Kasumi-1 (cell line): ENCODE results near the gene PTGFRN.

Experiments
- DNase-seq, 2 experiments: peaks; one replicate each; lab custom pipeline; 2025; lab: John Stamatoyannopoulos, UW

The PTGFRN gene

DNA sequence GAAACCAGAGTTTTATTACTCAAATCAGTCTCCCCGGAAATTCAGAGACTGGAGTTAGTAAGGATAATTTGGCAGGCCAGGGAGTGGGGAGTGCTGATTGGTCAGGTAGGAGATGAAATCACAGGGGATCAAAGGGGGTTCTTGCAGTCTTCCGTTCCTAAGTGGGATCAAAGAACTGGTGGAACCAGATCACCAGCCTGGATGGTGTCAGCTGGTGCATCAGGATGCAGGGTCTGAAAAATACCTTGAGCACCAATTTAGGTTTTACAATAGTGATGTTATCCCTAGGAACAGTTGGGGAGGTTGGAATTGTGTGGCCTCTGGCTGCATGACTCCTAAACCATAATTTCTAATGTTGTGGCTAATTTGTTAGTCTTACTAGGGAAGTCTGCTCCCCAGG, 90.4 kb downstream of the PTGFRN start:
- no peak for DNase-seq

DNA sequence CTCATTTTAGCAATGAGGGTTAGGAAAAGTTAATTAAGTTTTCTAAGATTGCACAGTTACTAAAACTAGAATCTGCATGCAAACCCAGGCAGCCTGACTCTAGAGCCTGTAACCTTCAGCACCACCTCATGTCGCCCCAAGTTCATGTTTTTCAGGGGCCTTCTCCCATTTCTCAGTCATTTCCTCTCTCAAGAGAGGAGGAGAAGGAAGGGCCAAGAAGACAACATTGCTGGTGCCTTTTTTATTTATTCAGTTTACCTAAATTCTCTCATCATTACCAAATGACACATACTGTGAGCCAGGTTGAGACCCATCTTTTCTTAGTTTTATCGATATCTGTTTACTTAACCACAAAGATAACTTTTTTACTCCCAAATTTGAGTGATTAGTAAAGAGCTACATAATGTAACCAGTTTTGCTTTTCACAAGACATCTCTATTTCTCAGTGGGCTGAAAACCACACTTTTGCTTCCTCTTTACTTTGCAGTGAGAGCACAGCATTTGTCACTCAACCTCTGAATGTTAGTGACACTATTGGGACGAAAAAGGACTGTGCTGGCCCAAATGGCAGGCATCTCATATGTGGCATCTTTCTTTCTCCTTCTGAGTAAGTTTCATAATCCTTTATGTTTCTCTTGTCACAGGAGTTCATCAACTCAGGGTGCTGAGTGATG, 91.7 kb downstream of the PTGFRN start, which contains the start of gene CD101:
CD101 (plus strand) TSS at position 507 of the 674 bp plus-strand sequence; CDS start at position 565, 58 bp downstream.
- peak; percentile 53 to 63 for DNase-seq

DNA sequence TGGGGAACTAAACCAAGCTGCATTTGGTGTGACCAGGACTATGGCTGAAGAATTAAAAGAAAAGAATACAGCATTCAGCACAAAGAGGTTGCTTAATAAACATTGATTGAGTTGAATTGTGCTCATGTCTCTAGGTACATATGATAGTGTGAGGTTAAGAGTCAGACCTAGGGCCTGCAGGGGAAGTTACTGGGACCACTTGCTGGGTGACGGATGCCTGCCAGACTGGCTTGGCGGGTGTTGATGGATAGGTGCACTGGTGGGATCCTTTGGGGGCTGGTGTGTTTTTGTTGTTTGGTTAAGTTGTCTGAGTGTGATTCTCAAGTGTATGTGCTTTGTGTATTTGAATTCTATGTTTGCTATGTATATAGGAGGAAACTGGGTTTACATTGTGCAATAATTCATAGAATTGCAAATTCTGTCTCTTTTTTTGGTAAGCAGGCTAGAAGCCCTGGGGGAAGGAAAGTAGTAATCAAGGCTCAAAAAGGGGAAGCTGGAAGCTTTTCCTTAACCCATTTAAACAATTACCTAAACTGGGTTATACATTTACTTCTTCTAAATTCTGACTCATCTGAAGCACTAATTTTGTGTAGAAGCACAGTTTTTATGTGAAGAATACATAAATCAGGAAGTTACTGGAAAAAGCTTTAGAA, 93.6 kb downstream of the PTGFRN start:
- peak; percentile 89 to 90 for DNase-seq

DNA sequence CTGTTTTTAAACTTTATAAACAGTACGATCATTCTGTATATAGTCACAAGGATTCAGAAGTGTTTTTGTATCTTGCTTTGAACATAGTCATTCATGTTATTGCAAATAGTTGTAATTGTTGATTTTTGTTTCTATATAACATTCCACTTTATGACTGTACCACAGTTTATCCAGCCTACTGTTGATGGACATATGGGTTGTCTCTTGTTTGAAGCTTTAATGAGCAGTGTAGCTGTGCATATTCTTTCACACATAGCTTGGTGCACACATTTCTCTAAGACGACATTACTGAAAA, 98.0 kb downstream of the PTGFRN start:
- no peak for DNase-seq

DNA sequence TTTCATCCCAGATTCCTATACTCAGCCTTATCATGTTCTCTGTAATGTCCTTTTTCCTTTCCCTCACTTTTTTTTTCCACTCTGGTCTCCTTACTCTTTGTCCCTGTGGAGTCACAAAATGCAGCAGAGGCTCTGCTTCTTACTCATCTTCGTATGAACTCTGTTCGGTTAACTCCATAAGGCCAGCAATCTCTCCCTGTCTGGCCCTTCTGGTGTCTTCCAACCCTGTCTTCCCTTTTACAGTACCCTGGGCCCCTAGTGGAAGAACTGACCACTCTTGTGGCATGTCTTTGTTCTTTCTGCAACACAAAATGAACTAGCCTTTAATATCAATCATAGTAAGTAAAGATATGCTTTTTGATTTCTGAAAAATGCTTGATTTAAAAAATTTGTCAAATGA, 98.9 kb downstream of the PTGFRN start:
- no peak for DNase-seq

DNA sequence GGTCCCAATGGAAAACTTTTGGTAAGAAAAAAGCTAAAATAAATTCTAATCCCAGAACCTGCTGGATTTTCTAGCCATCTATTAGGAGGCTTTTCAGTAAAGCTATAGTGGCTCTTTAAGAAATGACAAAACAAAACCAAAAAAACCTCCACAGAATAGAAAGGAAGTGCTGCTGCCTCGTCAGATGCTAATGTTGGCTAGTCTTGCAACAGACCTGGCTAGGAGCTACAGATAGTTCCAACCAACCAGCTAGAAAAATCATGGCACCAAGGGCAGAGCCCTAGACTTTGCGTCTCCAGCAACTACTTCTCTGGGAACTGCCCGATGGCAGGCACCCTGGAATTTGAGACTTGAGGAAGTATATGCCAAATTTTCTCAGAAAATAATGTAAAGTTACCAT, 99.4 kb downstream of the PTGFRN start:
- DNase-seq, result peak; percentile 89 to 93

DNA sequence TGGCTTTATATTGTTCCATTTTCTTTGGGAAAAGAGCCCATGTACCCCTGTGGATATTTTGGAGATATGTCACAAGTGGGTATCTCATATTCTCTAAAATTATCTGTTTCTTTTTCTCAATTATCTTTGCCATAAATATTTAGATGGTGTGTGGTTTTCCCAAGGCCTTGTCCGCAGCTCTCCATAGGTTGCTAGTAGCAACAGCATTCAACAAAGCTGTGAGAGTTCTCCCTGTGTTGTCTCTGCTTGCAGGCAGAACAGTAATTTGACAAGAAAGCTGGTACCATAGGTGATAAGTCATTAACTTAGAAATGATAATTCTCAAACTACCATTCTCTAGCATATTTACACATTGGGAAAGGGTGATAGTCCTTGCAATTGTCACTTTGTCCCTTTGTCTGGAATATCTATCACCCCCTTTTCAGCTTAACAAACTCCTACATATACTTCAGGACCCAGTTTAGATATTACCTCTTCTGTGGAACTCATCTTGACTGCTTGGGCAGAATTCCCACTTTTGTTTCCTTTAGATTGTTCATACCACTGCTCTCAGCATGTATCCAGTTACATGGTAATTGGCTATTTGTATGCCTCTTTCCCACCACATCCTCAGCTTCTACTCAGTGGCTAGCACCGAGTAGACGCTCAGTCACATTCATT, 100.7 kb downstream of the PTGFRN start:
- no peak for DNase-seq

DNA sequence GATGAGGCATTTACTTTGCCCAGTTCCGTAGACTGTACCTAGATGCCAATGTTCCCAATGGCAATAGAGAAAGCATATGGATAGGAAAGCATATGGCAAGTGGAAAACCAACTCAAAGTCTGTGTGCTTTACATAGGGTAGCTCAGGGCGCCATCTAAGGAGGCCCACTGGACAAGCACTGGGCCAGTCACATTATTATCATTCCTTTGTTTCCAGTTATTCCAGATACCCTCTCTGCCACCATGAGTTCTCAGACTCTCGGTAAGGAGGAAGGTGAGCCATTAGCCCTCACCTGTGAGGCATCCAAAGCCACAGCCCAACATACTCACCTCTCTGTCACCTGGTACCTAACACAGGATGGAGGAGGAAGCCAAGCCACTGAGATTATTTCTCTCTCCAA, 101.6 kb downstream of the PTGFRN start:
- no peak for DNase-seq

DNA sequence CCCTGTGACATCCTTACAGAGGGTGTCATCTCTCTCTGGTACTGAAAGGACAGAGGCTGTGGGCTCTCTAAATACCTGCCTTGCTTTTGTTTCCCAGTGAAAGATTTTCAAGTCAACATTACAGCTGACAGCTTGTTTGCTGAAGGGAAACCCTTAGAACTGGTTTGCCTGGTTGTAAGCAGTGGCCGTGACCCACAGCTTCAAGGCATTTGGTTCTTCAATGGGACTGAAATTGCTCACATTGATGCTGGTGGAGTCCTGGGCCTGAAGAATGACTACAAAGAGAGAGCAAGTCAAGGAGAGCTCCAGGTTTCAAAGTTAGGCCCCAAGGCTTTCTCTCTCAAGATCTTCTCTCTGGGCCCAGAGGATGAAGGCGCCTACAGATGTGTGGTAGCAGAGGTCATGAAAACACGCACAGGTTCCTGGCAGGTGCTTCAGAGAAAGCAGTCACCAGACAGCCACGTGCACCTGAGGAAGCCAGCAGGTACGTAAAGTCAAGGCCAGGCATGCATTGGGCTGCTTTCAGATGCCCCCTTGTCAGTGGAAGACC, 103.7 kb downstream of the PTGFRN start:
- DNase-seq, result no peak

DNA sequence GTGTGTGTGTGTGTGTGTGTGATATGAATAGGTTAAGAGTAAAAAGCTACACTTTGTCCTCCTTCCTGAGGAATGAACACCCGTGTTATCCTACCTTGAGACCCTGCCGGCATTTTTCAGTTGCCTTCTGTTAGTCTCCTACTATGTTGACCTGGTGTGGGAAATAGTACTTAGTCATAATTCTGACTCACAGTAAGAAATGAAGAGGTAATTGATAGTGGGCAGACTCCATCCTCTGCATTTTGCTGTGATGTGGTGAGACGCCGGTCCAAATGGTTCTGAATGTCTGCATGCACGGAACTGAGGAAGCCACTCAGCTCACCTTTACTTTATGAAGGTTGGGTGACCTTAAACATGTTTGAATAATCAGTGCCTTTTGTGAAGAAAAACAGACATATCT, 104.5 kb downstream of the PTGFRN start:
- no peak for DNase-seq

DNA sequence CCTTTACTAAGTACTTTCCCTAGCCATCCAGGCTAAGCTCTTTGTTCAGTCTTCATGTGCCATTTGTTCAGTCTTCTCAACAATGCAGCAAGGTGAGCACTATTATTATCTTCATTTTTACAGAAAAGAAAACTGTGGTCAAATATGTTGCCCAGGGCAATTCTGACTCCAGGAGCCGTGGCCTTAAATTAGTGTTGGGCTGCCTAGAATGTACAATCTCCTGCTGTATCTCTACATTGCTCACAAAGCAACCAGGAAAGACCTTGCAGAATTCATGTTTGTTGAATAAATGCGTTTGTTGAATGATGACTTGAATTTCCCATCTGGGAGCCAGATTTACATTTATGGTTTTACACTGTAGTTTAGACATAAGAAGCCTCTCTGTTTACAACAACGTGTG, 106.0 kb downstream of the PTGFRN start:
- DNase-seq, result no peak

DNA sequence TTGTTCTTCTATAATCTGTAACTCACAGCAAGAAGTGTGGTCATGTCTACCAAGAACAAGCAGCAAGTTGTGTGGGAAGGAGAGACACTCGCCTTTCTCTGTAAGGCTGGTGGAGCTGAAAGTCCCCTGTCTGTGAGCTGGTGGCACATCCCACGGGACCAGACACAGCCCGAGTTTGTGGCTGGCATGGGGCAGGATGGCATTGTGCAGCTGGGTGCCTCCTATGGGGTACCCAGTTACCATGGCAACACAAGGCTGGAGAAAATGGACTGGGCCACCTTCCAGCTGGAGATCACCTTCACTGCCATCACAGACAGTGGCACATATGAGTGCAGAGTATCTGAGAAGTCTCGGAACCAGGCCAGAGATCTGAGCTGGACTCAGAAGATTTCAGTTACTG, 107.3 kb downstream of the PTGFRN start:
- DNase-seq, result no peak

DNA sequence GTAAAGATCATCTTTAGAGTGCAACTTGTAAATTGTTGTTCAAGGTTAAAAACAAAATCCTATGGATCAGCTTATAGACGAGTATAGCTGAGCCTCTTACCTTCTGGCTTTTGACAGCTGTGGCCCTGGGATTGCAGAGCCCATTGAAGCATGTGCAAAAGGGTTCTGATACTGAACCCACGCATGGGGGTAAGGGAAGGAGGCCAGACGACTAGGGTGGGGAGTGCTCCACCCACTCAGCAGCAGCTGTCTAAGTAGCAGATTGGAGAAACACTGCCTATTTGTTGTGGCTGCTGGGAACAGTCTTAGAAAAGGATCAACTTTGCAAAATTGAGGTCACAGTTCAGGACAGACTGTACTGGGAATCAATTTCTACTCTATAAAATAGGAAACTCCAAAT, 107.9 kb downstream of the PTGFRN start:
- no peak for DNase-seq

DNA sequence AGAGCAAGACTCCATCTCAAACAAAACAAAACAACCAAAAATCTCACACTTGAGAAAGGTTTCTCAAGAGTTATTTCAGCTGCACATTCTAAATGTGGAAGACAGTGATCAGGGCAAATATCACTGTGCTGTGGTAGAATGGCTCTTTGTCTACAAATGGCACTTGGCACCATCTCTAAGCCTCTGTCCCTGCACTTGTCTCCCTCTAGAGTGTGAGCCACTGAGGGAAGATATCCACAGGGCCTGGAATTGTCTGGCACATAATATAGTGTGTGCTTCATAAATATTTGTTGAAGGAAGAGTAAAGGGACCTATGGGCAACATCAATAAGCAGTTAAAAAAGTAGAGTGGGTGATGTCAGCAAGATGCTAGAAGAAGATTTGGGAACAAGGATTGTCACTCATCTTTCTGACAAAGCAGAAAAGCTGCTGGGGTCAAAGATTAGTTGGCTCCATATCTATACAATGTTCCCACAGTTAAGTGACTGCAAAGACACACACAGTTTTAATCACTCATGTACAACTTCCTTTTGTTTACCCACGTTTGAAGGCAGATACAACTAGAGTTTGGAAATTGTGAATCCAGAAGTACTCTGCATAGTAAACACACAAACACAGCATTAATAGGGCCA, 110.9 kb downstream of the PTGFRN start:
- no peak for DNase-seq

DNA sequence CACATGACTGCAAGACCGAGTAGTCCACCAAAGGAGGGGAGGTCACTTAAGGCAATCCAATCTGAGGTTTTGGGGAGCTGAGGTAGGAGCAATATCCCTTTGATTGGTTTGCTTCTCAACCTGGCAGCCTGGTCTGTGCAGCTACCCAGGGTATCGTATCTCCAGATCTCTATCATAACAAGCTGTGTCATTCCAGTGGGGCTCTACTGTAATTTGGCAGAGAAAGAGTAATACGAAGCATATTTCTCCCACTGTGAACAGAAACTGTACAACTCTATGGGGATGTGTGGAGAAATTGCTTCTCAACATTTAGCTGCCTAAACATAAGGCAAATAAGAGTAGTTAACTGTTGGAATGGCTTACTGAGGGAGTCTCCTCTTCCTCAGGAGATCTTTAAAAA, 112.4 kb downstream of the PTGFRN start:
- no peak for DNase-seq

DNA sequence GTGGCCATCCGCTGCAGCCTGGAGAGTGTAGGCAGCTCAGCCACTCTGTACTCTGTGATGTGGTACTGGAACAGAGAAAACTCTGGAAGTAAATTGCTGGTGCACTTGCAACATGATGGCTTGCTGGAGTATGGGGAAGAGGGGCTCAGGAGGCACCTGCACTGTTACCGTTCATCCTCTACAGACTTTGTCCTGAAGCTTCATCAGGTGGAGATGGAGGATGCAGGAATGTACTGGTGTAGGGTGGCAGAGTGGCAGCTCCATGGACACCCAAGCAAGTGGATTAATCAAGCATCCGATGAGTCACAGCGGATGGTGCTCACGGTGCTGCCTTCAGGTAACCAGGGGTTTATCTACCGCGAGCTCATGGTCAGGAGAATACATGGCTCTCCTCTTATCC, 115.9 kb downstream of the PTGFRN start:
- DNase-seq, result no peak

DNA sequence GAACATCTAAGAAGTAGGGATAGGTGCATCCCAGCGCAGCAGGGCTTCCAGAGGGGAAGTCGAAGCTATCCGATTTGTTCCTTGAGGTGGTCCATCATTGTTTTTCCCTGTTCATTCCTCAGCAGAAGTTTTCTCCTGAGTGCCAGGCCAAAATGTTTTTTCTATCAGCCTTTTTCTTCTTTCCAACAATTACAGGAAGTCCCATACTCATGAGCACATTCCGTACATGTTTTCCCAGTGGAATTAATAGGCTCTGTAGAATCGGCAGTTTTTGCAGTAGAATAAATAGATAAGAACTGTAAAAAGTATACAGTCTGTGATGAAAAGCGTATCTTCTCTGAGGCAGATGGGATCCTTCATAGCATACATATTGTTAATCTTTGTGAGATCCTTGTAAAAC, 116.6 kb downstream of the PTGFRN start:
- no peak for DNase-seq

DNA sequence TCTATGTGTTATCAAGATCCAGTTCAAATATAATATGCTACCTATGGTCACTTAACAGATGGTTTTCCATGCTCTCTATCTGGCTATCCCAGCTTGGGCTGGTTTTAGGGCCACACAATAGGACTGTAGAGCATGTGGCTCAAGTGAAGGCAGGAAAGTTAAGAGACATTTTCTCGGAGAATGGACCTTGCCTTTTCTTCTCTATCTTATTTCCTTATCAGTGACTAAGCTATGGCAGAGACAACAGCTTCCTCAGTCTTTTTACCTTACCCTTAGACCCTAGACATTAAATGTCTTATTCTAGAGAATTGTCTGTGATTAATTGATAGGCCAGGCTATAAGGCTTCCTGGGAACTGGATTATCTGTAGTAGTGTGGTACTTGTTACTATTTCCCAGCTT, 120.0 kb downstream of the PTGFRN start:
- DNase-seq, result no peak

DNA sequence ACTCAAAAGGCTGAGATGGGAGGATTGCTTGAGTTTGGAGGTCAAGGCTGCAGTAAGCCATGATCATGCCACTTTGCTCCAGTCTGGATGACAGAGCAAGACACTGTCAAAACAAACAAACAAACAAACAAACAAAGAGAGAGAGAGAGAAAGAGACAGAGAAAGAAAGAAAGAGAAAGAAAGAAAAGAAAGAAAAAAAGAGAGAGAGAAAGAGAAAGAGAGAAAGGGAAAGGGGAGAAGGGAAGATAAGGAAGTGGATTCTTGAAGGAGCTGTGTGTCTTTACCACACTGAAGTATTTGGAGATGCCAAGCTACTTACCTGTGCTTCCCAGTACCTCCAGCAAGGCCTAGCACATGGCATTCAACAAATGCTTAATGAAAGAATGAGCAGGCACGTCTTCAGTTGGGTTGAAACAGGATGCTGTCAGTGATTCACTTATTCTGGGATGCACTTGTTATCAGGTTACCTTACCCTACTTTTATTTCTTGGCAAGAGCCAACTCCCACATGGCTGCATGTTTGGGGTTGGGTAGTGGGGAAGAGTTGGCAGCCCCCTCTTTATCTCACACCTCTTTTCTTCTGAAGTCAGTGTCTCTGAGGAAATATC, 120.7 kb downstream of the PTGFRN start:
- DNase-seq, result no peak

DNA sequence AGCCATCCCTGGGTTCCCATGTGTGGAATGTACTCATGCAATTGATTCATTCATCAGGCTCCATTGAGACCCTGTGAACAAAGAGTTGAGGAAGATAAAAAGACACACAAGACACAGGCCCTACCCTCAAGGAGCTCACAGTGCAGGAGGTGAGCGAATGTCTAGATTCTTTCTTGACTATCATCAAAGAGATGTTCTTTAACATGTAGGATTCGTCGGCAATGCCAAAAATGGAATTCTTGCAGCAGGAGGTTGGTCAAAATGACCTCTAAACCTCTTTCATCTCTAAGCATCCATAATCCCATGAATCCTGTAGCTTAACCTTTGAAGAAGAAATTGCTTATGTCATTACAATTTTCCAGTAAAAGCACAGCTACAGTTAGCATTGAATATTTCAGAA, 122.5 kb downstream of the PTGFRN start:
- no peak for DNase-seq

DNA sequence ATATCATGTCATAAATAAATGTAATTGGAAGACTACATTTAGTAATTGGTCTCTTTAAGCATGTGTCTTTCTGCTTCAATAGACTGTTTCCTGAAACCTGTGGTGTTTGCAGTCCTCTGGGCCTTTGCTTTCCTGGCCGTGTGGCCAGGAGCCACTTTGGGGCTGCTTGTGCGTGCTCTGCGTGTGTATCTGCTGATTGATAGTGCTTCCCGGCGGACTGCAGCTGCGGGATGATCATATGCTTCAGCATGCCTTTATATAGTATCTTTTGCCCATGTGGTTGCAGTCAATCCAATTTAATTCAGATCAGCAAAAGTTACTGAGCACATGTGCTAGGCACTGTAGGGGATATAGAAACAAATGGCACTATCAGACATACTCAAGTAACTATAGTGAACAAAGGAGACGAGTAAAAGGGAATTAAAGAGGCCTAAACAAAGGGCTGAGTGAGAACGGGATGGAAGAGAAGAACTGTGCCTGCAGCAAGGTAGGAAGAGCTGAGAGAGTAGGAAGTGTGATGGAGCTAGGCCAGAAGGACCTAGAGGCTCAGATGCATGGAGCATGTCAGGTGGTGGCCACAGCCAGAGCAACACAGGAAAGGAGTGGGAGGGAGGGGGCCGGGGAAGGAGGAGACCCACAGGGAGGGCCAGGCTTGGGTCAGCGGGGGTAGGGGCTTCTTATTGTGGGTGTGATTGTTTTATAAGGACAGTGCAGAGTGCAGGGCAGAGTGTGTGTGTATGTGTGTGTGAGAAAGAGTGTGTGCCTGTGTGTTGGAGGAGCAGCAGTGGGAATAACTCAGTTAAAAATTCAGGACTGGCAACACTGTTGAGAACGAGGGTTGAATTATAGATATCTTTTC, 123.2 kb downstream of the PTGFRN start:
- no peak for DNase-seq
